Fibroblast of lung (primary cell): Measurements from ENCODE around the gene RBM33.

ENCODE experiments used
- EZH2 ChIP-seq: IDR thresholded peaks from 2 replicates; pipeline ENCODE4 v1.5.1; 2012; ENCODE audit warnings: low read length, control low read depth, mild to moderate bottlenecking; ENCODE audit errors: missing control alignments
- TF ChIP-seq, protein P1 (sequence below), 2 donors: IDR thresholded peaks in 1 of 2; conservative IDR thresholded peaks in 1 of 2; 1 replicate in 1 of 2; 2 replicates in 1 of 2; pipeline ENCODE4 v1.5.1; 2011 to 2012; ENCODE audit warnings: low read length in 2 of 2, control low read depth in 1 of 2, inconsistent platforms in 1 of 2, low read depth in 1 of 2, mild to moderate bottlenecking in 1 of 2

DNA sequence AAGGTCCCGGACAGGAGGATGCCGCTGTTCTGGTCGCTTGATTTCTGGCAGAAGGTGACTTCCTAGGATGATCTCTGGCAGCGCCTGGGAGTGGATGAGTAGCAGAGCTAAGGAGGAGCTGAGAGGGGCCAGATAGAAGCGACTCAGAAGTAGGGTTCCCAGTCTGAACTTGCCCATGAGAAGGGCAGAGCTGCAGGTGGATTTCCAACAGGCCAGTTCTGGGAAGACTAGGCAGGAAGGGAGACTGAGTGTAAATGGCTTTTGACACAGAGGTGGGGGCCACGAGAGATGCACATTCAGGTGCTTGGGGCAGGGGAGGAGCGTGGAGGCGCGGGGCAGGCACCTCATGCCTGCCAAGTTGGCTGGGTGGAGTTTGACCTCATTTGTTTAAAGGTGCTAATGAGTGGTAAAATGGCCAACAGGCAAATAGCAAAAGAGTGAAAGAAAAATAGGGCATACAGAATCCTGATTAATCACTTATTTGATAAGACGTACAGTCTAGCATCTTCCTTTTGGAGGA is 109.0 kb downstream of the RBM33 start:
- TF ChIP-seq, protein P1, sequence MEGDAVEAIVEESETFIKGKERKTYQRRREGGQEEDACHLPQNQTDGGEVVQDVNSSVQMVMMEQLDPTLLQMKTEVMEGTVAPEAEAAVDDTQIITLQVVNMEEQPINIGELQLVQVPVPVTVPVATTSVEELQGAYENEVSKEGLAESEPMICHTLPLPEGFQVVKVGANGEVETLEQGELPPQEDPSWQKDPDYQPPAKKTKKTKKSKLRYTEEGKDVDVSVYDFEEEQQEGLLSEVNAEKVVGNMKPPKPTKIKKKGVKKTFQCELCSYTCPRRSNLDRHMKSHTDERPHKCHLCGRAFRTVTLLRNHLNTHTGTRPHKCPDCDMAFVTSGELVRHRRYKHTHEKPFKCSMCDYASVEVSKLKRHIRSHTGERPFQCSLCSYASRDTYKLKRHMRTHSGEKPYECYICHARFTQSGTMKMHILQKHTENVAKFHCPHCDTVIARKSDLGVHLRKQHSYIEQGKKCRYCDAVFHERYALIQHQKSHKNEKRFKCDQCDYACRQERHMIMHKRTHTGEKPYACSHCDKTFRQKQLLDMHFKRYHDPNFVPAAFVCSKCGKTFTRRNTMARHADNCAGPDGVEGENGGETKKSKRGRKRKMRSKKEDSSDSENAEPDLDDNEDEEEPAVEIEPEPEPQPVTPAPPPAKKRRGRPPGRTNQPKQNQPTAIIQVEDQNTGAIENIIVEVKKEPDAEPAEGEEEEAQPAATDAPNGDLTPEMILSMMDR (conservative IDR thresholded peaks at IDR 0.05 in 1 of 2, IDR thresholded peaks at IDR 0.05 in 1 of 2; ENCODE audit: low read depth in 1 of 2, low read length in 2 of 2) = no peak
- TF ChIP-seq EZH2 = no peak
